ENCODE data around the gene ANO1.

ANO1 gene

DNA sequence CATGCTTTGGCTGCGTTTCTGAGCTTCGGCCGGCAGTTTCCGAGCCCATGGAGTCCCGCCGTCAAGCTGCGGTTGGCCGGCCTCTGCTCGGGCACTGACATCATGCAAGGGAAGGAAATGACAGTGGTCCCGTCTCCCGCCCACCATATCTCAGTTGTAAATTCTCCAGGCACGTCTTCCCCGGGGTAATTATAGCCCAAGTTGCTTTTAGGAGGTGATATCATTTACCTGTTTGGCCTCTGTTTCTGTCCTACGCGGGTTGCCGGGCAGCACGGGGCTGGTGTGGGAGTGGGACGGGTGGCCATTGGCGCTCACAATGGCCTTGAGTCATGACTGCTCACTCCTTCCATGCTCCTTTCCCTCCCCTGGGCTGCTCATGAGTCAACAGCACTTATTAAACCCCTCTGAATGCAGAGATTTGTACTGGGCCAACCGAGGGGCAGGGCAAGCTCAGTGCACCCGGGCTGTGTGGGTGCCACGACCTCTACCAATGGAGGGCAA is 4.2 kb upstream of the ANO1 start:
- no peak for FAIRE-seq

DNA sequence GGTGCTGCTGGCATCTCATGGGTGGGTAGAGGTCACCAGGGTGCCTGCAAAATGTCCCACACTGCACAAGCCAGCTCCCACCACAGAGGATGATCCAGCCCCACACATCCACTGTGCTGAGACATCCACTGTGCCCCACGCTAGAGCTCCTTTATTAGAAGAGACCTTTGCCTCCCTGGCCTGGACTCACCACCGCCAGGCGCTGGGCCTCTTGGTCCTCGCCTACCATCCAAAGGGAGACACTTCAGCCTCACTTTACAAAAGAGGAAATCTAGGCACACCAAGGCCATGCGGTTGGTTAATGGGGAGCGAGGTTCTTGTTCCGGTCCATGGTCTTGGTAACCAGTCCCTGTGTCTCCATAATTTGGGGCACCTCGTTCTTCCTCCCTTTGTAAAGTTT is 3.4 kb upstream of the ANO1 start:
- FAIRE-seq: no peak

DNA sequence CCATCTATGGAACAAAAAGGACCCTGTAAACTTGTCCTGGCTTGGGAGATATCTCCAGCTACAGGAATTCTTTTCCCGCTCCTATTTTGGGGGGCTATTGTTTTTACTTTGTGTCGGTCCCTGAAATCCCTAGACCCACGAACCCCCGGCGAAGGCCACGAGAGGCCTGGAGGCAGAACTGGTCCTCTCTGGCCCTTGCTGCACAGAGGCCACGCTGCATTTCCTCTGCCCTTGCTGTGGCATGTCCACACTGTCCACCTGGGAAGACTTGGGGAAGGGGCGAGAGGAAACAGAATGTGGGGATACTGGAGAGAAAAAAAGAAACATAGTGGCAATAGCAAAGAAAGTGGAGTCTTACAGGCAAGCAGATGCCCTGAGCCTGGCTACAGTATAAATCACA is 2.3 kb upstream of the ANO1 start:
- no peak for FAIRE-seq

DNA sequence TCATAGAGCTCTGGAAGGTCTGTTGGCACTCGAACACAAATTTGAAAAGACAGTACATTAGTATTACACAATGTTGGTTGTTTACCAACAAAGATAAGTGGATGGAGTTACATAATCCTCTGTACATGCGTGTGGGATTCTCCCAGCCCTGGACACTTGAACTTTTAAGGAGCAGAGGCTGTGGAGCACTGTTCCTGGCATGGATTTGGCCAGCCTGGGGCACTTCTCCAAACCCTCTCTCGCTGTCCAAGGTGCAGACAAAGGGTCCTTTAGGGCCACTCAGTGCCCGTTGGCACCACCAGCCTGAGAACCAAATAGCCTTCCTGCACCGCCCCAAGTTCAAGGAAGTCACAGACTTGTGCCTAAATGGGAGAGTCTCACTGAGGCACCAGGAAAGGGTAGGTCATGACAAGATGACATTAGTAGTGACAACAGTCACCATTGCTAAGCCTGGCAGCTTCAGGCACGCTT is 1.6 kb upstream of the ANO1 start:
- FAIRE-seq: no peak

DNA sequence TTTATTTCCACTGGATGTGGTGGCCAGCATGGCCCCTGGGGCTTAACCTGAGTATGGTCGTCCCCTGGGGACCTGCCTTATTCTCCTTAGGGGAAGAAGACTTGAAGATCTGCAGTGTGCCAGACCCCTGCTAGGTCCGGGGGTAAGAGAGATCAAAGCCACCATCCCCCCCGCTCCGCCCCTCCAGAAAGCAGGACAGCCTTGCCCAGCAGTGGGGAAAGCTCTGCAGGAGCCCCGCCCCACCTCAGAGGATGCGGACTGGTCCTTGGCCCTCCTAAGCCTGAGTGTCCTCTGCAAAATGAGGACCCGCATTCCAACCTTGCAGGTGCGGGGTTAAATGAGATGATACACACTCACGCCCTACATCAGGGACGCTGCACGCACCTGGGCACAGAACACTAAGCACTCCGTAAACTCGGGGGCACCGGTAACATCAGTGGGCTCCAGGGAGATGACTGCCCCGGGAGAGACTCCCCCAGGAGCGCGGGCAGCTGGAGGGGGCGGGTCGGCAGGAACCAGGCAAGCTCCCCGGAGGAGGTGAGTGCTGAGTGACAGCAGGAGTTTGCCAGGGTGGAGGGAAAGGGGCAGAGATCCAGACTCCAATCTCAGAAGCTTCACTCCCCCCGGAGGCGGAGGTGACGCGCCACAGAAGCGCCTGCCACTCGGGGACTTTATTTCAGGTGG is 564 bp upstream of the ANO1 start:
- no peak for FAIRE-seq

DNA sequence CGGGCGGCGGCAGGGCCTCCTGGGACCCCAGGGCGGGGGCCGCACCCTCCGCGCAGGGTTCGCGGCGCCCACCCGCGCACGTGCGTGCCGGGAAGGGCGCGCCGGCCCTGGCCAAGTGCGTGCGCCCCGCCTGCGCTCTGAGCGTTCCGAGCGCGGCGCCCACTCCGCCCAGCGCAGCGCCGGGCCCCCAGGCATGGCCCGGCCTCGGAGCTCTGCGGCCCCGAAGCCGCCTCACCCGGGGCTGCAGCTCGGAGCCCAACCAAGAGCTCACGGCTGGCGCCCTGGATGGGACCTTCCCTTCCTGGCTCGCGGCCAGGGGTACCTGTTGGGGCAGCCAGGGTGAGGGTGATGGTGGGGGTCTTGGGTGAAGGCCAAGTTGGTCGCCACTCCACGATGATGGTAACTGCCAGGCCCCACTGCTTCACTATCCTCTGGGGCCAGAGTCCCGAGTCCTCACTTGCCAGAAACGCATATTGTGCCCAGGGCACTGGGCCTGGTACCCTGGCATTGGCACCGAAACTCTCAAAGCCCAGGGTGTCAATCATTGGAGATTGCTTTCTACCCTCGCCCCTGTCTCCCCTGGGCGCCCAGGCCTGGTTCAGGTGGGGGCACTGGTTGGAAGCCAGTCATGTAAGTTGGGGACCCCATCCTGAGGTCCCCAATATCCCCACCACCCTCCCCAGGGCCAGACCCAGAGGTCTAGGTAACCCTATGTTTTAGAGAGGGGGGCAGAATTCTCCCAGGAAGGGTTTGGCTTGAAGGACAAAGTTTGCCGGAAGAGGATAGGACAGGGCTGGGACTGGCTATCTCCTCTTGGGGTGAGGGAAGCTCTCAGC is 882 bp downstream of the ANO1 start:
- FAIRE-seq: no peak

DNA sequence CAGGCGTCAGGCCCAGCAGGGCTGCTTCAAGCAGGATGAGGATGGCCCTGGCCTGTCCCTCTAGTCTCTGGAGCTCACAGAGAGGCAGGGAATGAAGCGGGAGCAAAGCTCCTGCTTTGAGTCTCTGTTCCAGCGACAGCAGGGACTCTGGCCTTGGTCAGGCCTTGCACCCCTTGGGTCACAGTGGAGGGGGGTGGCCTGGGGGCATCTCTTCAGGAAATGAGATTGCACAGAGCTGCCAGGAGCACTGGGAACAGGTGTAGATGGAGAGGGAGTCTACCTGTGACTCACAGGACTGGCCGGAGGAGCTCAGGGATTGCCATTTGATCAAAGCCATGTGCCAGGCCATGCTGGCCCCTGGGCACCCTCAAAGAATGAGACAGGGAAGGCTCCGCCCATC is 1.6 kb downstream of the ANO1 start:
- no peak for FAIRE-seq

DNA sequence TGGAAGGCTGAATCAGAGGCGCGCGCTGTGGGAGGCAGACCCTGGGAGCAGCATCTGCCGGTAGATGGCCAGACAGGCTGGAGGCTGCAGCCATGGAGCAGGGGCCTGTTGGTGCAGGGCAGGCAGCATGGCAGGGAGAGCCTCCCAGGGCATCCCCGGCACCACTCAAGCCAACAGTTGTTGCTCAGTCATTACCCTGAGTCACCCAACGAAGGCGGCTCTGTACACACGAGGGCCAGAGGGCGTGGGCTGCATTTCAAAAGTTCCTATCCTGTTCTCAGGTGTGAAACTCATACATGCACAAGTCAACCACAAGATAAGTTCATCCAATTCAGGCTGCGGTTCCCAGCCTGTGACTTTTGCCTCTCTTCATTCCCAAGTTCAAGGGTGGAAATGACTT is 2.6 kb downstream of the ANO1 start:
- FAIRE-seq: no peak

DNA sequence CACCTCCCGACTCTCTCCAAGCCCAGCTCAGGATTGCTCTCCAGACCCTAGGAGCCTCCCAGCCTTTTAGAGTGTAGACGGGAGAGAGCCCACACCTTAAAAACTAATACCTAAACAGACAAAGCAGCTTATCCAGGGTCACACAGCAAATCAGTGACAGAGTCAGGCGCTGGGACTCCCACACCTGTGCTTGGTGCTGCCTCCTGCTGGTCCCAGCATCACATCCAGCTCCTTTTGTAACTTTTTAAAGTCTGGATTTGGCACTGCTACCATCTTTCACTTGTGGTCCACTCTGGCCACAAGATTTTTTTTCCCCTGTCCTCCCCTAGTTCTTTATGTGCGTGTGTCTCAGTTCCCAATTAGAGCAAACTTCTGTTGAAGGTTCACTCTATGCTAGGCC is 4.7 kb downstream of the ANO1 start:
- FAIRE-seq: no peak

DNA sequence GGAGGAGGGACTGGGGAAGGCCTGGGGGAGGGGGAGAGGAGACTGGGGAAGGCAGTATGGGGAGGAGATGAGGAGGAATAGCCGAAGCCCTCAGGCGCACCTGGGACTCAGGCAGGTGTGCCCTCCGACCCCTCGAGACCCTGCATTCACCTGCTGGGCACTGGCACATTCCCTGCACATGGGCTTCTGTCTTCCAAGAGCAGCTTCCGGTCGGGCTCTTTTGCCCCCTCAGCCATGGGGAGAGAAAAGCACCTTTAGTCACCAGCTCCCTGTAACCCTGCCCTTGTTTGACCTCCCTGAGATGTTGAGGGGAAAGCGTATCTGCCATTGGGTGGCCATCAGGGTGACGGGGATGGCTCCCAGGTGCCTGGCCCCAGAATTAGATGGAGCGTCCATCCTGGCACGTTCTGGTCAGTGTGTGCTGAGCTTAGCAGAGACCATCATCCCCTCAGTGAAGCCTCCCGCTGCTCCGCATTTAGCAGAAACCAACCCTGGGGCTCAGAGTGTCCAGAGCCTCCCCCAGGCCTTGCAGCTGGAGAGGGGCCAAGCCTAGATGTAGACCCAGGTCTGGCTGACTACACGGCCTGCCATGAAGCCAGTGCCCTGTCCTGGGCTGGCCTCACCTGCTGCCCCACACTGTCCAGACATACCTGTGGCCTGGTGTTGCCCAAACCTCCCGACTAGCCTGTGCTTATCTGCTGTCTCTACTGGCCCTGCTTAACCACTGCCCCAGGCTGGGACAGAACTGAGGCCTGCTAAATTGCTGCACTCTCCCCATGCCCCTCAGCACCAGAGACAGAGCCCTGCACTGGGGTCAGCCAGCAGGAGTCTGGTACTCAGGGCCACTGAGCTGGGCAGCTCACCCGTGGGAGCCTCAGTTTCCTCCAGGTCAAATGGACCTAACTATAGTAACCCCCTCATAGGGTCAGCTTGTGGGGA is 6.2 kb downstream of the ANO1 start:
- no peak for FAIRE-seq

DNA sequence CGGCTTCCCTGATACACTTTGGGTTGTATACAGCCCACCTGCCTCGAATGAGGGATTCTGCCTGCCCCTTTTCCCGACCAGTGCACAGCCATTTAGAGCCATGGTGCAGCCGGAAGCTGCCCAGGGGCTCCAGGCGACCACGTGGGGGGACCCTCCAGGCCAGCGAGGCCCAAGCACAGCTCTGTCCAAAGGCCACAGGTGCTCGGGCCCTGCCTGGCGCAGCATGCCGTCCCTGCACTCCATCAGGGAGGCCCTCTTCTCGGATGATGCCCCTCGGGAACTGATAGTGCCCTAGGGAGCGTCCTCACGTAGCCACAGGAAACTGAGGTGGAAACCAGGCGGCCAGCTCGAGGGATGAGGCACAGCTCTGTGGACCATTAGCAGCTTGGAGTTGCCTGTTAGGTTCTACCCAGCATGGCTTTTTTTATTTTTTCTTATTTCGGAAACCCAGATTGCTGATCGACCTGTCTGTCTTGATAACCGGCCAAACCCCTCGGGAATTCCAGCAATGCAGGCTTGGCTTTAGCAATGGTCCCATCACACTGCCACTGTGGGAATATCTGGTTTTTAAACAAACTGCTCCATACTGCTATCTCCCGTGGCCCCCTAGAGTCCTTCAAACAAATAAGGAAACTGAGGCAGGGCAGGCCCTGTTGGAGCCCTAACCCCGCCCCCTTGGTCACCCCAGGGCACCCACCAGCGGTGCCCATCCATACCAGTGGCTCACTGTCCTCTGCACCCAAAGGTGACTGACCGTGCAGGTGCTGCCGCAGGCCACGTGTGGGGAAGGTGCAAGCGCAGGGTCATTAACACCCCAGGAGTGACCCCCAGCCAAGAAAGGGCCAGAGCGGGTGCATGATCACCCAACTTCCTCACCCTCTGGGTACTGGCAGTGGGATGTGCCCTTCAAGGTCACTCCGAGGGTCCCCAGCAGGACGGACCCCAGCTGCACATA is 8.0 kb downstream of the ANO1 start:
- no peak for FAIRE-seq

DNA sequence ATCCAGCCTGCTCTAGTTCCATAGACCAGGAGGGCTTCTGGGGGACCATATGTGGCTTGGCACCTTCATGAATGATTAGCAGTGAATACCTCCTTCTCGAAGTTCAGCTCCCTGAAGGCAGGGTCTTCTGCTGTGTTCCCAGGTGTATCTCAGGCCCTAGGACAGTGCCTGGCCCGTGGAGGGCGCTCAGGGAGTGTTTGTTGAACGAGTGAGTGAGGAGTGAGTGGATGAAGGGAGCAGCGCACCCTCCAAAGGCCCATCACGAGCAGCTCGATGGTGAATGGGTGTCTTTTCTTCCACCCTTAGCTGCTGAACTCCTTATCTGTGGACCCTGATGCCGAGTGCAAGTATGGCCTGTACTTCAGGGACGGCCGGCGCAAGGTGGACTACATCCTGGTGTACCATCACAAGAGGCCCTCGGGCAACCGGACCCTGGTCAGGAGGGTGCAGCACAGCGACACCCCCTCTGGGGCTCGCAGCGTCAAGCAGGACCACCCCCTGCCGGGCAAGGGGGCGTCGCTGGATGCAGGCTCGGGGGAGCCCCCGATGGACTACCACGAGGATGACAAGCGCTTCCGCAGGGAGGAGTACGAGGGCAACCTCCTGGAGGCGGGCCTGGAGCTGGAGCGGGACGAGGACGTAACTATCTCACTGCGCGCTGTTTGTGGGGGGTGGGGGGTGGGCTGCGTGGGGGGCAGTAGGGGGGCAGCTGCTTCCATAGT is 9.5 kb downstream of the ANO1 start:
- no peak for FAIRE-seq

DNA sequence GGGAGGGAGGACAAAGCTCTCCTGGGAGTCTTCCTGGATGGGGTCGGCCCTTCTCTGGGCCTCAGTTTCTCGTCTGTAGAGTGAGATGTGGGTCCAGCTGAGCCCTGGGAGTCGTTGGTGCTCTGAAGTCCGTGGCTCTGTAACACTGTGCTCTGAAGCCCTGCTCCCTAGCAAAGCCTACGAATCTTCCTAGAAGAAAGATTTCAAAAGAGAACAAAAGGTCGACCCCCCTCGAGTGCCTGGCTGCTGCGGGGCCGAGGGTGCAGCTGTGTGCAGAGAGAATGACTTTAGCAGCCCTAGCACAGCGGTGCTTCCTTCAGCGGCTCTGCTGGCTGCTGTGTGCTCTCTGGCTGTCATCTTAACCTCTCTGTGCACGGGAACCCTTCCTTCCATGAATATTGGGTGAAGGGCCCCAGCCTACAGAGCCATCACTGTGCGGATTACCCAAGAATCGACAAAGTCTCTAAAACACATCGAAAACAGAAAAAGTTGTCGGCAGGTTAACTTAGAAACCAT is 10.7 kb downstream of the ANO1 start:
- no peak for FAIRE-seq

DNA sequence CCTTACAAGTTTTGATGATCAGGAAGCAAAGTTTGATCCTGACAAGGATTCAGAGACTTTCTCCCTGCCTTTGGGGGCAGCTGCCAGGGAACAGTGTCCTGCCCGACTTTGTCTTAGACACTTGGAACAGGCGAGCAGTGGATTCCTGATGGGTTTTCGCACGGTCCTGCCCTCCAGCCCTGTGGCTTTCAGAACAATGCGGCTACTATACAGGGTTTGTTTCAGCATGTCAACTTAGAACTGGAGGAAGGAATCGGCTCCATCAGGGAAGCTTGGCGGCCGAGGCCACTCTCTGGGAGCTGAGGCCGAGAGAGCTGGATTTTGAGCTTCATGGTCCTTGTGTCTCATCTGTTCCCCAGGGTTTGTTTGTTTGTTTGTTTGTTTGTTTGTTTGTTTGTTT is 11.5 kb downstream of the ANO1 start:
- no peak for FAIRE-seq

DNA sequence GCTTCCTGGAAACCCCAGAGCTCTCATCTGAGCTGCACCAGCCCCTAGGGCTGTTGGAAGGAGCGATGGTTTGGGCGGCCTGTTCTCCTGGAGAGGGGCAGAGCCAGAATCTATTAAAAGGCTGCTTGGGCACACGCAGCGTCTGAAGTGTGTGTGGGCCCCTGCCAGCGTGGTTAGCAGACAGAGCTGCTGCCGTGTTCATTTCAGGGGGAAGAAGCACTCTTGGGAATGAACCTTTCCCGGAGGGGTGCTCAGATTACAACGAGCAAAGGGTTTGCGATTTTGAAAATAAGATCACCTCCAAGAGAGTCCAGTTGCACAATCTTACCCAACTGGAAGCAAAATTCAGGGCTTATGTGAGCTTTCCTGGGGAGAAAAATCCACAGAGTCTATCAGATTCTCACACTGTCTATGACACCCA is 12.9 kb downstream of the ANO1 start:
- no peak for FAIRE-seq

DNA sequence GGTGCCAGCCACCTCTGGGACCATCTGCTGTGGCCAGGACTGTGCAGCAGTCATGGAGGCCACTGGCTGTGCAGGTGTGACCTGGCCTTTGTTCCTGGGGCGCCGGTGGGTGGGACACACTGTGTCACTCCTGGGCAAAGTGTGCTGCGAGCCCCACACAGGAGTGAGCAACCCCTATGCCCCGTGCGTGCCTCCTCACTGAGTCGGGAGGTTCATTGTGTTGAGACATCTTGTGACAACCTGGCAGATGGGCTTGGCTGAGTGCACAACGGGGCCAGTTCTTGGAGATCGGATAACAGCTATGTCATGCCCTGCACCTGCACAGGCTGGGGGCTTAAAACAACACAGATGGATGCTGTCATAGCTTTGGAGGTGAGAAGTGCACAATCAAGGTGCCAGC is 13.5 kb downstream of the ANO1 start:
- no peak for FAIRE-seq

DNA sequence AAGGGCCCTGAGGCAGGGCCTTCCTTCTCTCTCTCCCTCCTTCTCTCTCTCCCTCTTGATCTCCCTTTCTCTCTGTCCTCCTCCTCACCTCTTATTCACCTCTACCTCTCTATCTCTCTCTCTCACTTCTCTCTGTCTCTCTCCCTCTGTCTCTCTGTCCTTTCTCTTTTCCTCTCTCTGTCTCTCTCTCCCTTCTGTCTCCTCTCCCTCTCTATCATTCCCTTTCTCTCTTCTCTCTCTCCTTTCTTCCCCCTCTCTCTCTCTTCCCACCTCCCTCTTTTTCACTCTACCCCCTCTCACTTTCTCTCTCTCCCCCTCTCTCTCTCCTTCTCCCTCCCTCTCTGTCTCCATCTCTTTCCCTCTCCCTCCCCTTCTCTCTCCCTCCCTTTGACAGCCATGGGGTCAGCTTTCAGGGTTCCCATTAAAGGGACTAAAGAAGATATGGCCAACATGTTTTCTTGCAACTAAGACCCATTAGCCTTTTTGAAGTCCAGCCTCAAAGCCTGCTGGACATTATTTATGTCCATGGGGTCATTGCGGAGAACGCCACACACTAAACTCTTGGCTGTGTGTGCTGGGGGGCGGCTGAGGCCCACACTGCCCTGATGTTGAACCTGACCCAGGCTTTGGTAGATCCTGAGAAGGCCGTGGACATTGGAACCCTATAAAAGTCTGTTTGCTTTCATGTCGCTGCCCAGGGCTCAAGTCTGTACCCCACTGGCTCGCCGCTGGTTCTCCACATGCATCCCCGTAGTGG is 15.0 kb downstream of the ANO1 start:
- no peak for FAIRE-seq

DNA sequence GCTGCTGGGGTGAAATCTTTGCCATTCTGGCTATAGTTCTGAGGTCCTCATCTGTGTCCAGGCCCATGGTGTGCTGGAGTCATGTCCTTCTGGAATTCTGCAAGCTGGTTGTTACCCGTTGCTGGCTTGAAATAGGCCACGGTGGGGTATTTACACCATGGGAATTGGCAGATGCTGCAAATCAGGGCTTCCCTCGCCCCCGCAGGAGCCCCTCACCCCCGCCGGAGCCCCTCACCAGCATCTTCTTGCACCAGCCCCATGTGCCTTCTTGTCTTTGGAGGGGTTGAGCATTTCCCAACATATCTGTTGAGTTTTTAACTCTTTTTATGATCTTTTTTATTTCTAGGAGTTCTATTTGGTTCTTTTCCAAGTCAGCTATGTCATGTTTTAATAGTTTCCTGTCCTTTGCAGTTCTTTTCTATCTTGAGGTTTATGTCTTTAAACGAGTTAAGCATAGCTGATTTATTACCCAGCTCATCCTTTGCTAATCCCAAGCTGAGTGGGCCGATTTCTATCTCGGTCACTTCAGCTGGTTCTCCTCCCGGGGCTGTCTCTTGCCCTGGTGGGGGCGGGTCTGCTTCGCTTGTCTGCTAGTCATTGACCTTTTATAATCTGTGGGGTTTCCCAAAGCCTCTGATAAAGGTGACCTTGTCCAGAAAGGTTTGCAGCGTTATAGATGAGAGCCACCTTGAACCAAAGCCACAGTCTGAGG is 17.6 kb downstream of the ANO1 start:
- FAIRE-seq: no peak

DNA sequence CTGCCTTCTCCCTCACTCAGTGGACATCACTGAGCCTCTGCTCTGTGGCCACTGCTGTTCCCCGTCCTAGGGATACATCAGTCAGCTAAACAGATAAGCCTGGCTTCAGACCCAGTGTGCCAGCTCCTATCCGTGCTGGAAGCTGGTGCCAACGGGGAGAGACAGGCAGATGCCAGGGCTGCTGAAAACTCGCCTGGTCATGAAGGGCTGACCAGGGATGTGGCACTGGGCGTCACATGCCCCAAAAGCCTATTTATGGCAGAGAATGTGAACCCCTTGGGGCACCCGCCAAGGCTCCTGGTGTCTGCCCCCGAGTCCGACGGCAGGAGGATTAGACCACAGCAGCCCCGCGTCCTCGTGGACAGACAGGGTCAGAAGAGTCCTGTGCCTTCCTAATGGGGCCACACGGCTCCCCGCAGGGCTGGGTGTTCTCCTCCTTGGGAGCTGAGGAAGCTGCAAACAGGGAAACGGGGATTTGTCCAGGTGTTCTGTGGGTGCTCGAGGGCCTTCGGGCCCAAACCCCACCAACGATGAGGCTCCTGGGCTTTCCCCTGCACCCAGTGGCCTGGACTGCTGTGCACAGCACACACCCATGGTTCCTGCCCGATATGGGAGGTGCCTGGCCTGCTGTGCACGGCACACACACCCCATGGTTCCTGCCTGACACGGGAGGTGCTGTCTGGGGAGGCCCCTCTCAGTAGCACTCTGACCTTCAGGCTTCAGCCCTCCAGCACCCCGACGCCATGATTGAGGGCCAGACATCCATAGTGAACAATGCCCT is 19.9 kb downstream of the ANO1 start:
- FAIRE-seq: no peak
